ENCODE results near the gene APOLD1.

GRCh38 chr12:12807970-12808702 is 22.7 kb downstream of the APOLD1 start:
- TF ChIP-seq CTCF (IDR thresholded peaks at IDR 0.05; ENCODE audit: insufficient read depth, low read length, poor library complexity, severe bottlenecking) (no peak), EZH2phosphoT487 (conservative IDR thresholded peaks at IDR 0.05; ENCODE audit: low read length) (no peak)

Data from SU-DHL-6 (cell line).